Measurements from ENCODE around the gene RELL2.

GRCh38 chr5:141623186-141623585 is 13.6 kb upstream of the RELL2 start:
- TF ChIP-seq, protein P1, sequence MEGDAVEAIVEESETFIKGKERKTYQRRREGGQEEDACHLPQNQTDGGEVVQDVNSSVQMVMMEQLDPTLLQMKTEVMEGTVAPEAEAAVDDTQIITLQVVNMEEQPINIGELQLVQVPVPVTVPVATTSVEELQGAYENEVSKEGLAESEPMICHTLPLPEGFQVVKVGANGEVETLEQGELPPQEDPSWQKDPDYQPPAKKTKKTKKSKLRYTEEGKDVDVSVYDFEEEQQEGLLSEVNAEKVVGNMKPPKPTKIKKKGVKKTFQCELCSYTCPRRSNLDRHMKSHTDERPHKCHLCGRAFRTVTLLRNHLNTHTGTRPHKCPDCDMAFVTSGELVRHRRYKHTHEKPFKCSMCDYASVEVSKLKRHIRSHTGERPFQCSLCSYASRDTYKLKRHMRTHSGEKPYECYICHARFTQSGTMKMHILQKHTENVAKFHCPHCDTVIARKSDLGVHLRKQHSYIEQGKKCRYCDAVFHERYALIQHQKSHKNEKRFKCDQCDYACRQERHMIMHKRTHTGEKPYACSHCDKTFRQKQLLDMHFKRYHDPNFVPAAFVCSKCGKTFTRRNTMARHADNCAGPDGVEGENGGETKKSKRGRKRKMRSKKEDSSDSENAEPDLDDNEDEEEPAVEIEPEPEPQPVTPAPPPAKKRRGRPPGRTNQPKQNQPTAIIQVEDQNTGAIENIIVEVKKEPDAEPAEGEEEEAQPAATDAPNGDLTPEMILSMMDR (IDR thresholded peaks at IDR 0.05; ENCODE audit: low read depth, low read length, poor library complexity, severe bottlenecking) = no peak
- TF ChIP-seq EZH2phosphoT487 (IDR thresholded peaks at IDR 0.05; ENCODE audit: borderline replicate concordance, low read length) = no peak

Data from DOHH2 (cell line).